Erythroblast (primary cell): ENCODE results near the gene PNKP.
A peak's percentile ranks its signal among the peaks of the same experiment; 100 is the strongest.

Experiments used
- GATA1 ChIP-seq: IDR thresholded peaks from 2 replicates; pipeline ENCODE4 v1.6.1; 2011; ENCODE audit warnings: low read depth, mild to moderate bottlenecking, control low read depth, low read length, moderate library complexity
- POLR2A ChIP-seq: IDR thresholded peaks from 2 replicates; pipeline ENCODE4 v1.6.1; 2011; ENCODE audit warnings: mild to moderate bottlenecking, low read length

DNA sequence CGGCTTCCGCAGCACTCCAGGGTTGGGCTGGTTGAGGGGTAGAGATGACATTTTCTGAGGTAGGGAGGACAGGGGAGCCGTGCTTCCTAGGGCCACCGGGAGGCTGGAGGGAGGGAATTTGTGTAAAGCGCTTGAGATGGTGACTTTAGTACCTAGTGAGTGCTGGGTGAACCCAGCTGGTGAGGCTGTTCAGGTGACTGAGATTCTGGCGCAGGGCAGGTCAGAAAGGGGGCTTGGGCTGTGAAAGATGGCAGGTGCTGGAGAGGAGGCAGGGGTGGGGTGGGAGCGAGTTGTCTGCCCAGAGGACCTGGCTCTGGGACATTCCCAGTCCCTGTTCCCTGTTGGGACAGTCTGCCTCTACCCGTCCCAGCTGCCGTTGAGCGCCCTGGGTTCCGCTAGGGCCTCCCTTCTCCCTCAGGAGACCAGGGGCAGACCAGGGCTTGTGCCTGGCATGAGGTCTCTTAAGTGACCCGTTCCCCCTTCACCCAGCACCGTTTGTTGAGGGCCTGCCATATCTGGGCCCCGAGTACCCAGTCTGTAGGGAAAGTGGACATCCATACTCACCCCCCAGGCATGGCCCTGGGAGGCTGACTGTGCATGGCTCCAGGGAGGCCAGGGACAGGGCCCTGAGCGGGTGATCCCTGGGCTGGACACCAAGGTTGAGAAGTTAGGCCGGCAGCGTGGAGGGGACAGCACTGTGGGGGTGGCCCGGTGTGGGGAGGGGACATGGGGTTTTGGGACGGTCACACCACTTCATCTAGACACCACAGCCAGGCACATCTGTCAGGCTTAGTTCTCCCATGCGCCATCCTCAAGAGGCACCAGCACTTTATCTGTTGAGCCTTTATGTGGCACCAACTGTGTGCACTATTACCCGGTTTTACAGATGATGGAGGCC lies 11.5 kb downstream of the PNKP start:
- TF ChIP-seq POLR2A (peak; percentile 47), GATA1 (no peak)
